H7 (cell line): ENCODE measurements around the gene KLHL17. TPM values are rescaled to one million over a fixed set of nuclear protein-coding genes. Genes with fewer than 3 reads are reported as not detected.
"Not testable (repeated sequence)": the region's sequence is repeated elsewhere in the genome, so short reads cannot be mapped to it uniquely, and the experiment has no call there.

ENCODE experiments used
- DNase-seq: peaks from one replicate; pipeline ENCODE4 v3.0.0; 2012
- H3K27me3 ChIP-seq: 2 replicates; pipeline ENCODE4 v1.6.0; 2011; ENCODE audit warnings: mild to moderate bottlenecking, low read length; ENCODE audit not compliant: control insufficient read depth, insufficient read depth
- H3K36me3 ChIP-seq: replicated peaks from 2 replicates; pipeline ENCODE4 v1.5.1; 2011; ENCODE audit warnings: low read length; ENCODE audit not compliant: control insufficient read depth, insufficient read depth
- H3K4me3 ChIP-seq: 2 replicates; pipeline ENCODE4 v1.5.1; 2011; ENCODE audit warnings: low read depth, mild to moderate bottlenecking, control low read depth, low read length, moderate library complexity; ENCODE audit not compliant: insufficient read depth
- total RNA-seq: library from RNA; depleted of rRNA; stranded (reverse); fragments of >200 nt; shearing (Covaris generic); gene quantifications from 2 replicates; pipeline ENCODE4 v1.2.3, GENCODE V29; 2014; rRNA removed

The KLHL17 gene
- total RNA-seq, 1 experiment from 2014 or later, result 50.8 TPM

- DNase-seq, result peak; percentile 85
- peaks cover 30% of the 10 kb centered on the region for H3K27me3 ChIP-seq
- no peak overlapping the region for H3K4me3 ChIP-seq
- H3K36me3 ChIP-seq, result no peaks in the 10 kb centered on the region
Measured at GRCh38 chr1:1004780-1005697, 44.7 kb downstream of the KLHL17 start.

- Histone ChIP-seq H3K27me3 (peaks cover 24% of the 10 kb centered on the region), H3K4me3 (no peak overlapping the region), H3K36me3 (no peaks in the 10 kb centered on the region)
- peak; percentile 55 for DNase-seq
Measured at GRCh38 chr1:1005774-1006304, 45.5 kb downstream of the KLHL17 start.

- H3K4me3 ChIP-seq, result no peak overlapping the region
- peaks cover 17% of the 10 kb centered on the region for H3K27me3 ChIP-seq
- peak; percentile 78 for DNase-seq
Measured at GRCh38 chr1:1006305-1007159, 46.1 kb downstream of the KLHL17 start.

GRCh38 chr1:1010131-1010530 is 49.7 kb downstream of the KLHL17 start:
- DNase-seq, H3K4me3 ChIP-seq, H3K36me3 ChIP-seq: not testable (repeated sequence)

More at GRCh38 chr1:1006305-1007159, 46.1 kb downstream of the KLHL17 start:
- H3K36me3 ChIP-seq, result no peaks in the 10 kb centered on the region

GRCh38 chr1:1011396-1011949 is 51.1 kb downstream of the KLHL17 start:
- H3K4me3 ChIP-seq, result no peak overlapping the region
- H3K27me3 ChIP-seq, result peaks cover 5% of the 10 kb centered on the region; the same call in 1 of the 2 replicates
- DNase-seq, result no peak
- no peaks in the 10 kb centered on the region for H3K36me3 ChIP-seq

More at GRCh38 chr1:1010131-1010530, 49.7 kb downstream of the KLHL17 start:
- H3K27me3 ChIP-seq, result not testable (repeated sequence)

GRCh38 chr1:1012736-1013104 is 52.3 kb downstream of the KLHL17 start:
- not testable (repeated sequence) for H3K27me3 ChIP-seq, DNase-seq, H3K36me3 ChIP-seq
- peak overlapping the region; percentile 68 for H3K4me3 ChIP-seq

- peak within 1 kb of the TSS; percentile 68 for H3K4me3 ChIP-seq
- peaks cover 4% of the 10 kb centered on the region; the same call in 1 of the 2 replicates for H3K27me3 ChIP-seq
- H3K36me3 ChIP-seq, result no peaks in the 10 kb centered on the region
- peak; percentile 88 for DNase-seq
Measured at GRCh38 chr1:1013105-1013921, 52.9 kb downstream of the KLHL17 start, which contains the start of gene ISG15. Gene ISG15 (plus strand): TSS chr1:1013497. CDS start chr1:1013574, 77 bp downstream.

GRCh38 chr1:1013922-1014648 is 53.7 kb downstream of the KLHL17 start:
- peak; percentile 75 for DNase-seq
- Histone ChIP-seq H3K36me3 (no peaks in the 10 kb centered on the region), H3K4me3 (peak overlapping the region; percentile 68), H3K27me3 (peaks cover 4% of the 10 kb centered on the region; the same call in 1 of the 2 replicates)

- H3K36me3 ChIP-seq, result no peaks in the 10 kb centered on the region
- DNase-seq, result no peak
- peaks cover 4% of the 10 kb centered on the region; the same call in 1 of the 2 replicates for H3K27me3 ChIP-seq
- H3K4me3 ChIP-seq, result no peak overlapping the region
Measured at GRCh38 chr1:1014799-1015681, 54.7 kb downstream of the KLHL17 start.

Other genes with a start within 250 kb of the KLHL17 start
- 14.8 and 17.4 TPM in 2 replicates for gene SAMD11, start 36.7 kb upstream of the KLHL17 start, total RNA-seq
- gene NOC2L, start 1.3 kb upstream of the KLHL17 start, total RNA-seq, result 239 and 287 TPM in 2 replicates
- gene PLEKHN1, start 5.9 kb downstream of the KLHL17 start, total RNA-seq, result 1.6 and 2.0 TPM in 2 replicates
- gene PERM1, start 21.5 kb downstream of the KLHL17 start, total RNA-seq, result not detected in 2 replicates
- gene HES4, start 39.5 kb downstream of the KLHL17 start, total RNA-seq, result 11.3 and 17.5 TPM in 2 replicates
- 110 and 124 TPM in 2 replicates for gene ISG15, start 52.9 kb downstream of the KLHL17 start, total RNA-seq
- gene AGRN, start 59.5 kb downstream of the KLHL17 start, total RNA-seq, result 126 and 130 TPM in 2 replicates
- not detected in 2 replicates for gene RNF223, start 113.7 kb downstream of the KLHL17 start, total RNA-seq
- 29.3 and 32.0 TPM in 2 replicates for gene C1orf159, start 155.5 kb downstream of the KLHL17 start, total RNA-seq
- gene TTLL10, start 213.3 kb downstream of the KLHL17 start, total RNA-seq, result not detected in 2 replicates
- gene TNFRSF18, start 246.0 kb downstream of the KLHL17 start, total RNA-seq, result not detected in 2 replicates